GM10266 (cell line): ENCODE measurements around the gene DAGLA.
"Not testable (repeated sequence)": the region's sequence is repeated elsewhere in the genome, so short reads cannot be mapped to it uniquely, and the experiment has no call there.

Experiments used
- DNase-seq: peaks from one replicate; pipeline ENCODE4 v3.0.0; 2012; ENCODE audit errors: extremely low spot score
- CTCF ChIP-seq: IDR thresholded peaks from 2 replicates; pipeline ENCODE4 v1.5.1; 2012; ENCODE audit warnings: mild to moderate bottlenecking, low read depth; ENCODE audit not compliant: control insufficient read depth, insufficient read depth; ENCODE audit errors: missing control alignments

Gene DAGLA

DNA sequence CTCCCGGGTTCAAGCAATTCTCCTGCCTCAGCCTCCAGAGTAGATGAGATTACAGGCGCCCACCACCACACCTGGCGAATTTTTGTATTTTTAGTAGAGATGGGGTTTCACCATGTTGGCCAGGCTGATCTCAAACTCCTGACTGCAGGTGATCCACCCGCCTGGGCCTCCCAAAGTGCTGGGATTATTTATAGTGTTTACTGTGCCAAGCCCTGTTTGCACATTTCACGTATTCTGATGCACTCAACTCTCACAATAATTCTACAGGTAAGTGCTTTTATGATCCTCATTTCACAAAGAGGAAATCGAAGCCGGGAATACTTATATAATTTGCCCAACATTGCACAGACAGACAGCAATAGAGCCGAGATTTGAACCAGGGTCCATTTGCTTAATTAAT, 38.0 kb upstream of the DAGLA start:
- DNase-seq = no peak
- no peak for TF ChIP-seq CTCF

GRCh38 chr11:61645179-61645868, 34.9 kb upstream of the DAGLA start:
- DNase-seq = no peak
- no peak for TF ChIP-seq CTCF

DNA sequence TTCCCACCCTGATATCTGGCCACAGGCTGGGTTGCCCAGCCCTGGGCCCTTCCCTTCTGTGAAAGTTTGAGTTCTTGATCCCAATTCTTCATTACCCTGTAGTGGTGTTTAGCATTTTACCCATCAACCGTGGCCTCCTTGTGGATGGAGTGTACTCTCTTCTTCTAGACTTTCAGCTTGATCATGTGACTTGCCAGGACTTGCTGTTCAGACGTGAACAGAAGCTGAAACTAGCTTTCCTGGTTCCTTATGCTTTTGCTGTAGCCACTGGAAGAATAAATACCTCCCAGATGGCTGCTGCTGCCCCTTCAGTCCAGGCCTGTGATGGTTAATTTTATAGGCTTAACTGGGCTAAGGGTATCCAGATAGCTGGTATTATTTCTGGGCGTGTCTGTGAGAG, 32.7 kb upstream of the DAGLA start:
- no peak for DNase-seq
- TF ChIP-seq CTCF = no peak

DNA sequence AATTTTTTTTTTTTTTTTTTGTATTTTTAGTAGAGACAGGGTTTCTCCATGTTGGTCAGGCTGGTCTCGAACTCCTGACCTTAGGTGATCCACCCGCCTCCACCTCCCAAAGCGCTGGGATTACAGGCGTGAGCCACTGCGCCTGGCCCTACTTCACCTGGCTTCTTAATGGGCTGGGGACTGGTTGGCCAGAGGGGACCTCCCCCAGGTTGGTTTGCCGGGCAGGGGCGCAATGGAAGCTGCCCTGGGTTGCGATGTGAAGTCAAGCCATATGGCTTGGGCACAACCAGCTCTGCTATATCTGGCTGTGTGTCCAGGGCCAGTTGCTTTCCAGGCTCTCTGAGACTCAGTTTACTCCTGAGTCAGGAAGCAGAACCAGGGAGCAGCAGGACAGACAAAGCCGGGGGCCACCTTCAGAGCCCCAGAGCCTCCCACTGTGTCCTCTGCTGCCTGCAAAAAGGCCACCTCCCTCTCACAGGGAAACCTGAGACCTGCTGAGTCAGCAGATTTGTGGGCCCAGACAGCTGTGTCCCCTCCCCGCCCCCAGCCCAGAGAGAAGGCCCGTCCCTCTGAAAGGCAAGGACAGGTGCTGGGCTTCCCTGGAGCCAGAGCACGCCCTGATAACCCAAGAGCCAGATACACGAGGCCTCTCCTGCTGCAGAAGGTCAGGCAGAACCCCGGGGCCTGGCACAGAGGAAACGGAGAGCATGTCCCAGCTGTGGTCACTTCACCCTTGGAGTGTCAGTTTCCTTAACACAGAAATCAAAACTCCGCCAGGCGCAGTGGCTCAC, 29.2 kb upstream of the DAGLA start:
- TF ChIP-seq CTCF = no peak
- no peak for DNase-seq

DNA sequence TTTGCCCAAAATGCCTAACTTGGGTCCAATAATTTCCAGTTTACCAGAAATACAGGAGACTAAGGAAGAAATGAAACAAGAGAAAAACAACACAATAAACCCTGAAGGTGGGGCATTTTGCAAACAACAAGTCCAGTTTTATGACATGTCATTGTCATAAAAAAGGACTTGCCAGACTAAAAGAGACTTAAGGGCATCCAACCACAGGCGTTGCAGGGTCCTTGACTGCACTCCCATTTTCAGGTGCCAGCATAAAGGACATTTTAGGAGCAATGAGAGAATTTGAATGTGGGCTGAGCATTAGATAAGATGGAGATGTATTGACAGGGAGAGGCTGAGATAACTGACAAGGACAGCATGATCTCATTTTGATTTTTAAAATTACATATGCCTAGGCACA, 28.1 kb upstream of the DAGLA start:
- no peak for TF ChIP-seq CTCF
- no peak for DNase-seq

DNA sequence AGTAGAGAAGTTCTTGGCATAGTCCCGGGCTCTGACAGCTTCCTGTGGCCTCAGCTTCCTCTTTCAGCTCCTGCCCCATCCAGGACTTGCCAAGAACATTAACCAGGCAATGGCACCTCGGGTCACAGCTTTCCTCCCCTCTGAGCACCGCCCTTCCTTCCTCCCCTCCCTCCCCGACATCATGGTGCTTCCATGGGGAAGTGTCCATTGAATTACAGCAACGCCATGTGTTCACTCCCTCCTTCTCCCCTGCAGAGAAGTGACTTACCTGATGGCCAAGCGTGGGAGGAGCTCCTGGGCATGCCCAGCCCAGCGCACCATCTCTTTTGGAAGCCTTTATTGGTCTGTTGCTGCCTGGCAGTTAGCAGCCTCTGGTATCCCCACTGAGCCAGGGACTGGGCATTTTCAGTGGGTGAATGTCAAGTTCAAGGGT, 25.8 kb upstream of the DAGLA start:
- no peak for TF ChIP-seq CTCF
- no peak for DNase-seq

GRCh38 chr11:61655266-61656159, 24.7 kb upstream of the DAGLA start:
- DNase-seq = not testable (repeated sequence)
